Aorta (tissue), 5 donors: Measurements from ENCODE around the gene ZNF296. TPM values are rescaled to one million over a fixed set of nuclear protein-coding genes. Genes with fewer than 3 reads are reported as not detected.

ENCODE experiments used
- ATAC-seq: fragments of 200-7000 bp; cut with Tn5 transposase; one replicate; pipeline ENCODE4 v1.9.1; 2022; ENCODE audit warnings: moderate library complexity; ENCODE audit not compliant: low FRiP score
- DNase-seq, 2 donors: peaks; one replicate each; pipeline ENCODE4 v3.0.0-alpha.2; 2020
- H3K27ac ChIP-seq, 2 donors: one replicate each; pipeline ENCODE4 v1.5.1; 2013; ENCODE audit warnings: low read length in 2 of 2, mild to moderate bottlenecking in 2 of 2, moderate library complexity in 2 of 2, control low read depth in 1 of 2, inconsistent platforms in 1 of 2, low read depth in 1 of 2
- H3K27me3 ChIP-seq, 2 donors: one replicate each; pipeline ENCODE4 v1.6.1; 2013; ENCODE audit warnings: control low read depth in 1 of 2, low read length in 1 of 2, mild to moderate bottlenecking in 1 of 2, moderate library complexity in 1 of 2; ENCODE audit not compliant: insufficient read depth in 2 of 2, control insufficient read depth in 1 of 2
- H3K36me3 ChIP-seq, 2 donors: one replicate each; pipeline ENCODE4 v1.6.1; 2013; ENCODE audit warnings: control low read depth in 1 of 2, low read length in 1 of 2, mild to moderate bottlenecking in 1 of 2; ENCODE audit not compliant: insufficient read depth in 2 of 2, control insufficient read depth in 1 of 2
- H3K4me1 ChIP-seq, 2 donors: one replicate each; pipeline ENCODE4 v1.6.1; 2013; ENCODE audit warnings: low read length in 2 of 2, control low read depth in 1 of 2, mild to moderate bottlenecking in 1 of 2, moderate library complexity in 1 of 2; ENCODE audit not compliant: insufficient read depth in 2 of 2, control insufficient read depth in 1 of 2
- H3K4me3 ChIP-seq, 2 donors: one replicate each; pipeline ENCODE4 v1.5.1; 2013; ENCODE audit warnings: low read length in 2 of 2, control low read depth in 1 of 2, mild to moderate bottlenecking in 1 of 2
- H3K9me3 ChIP-seq: one replicate; pipeline ENCODE4 v1.6.1; 2013; ENCODE audit warnings: mild to moderate bottlenecking, low read length; ENCODE audit not compliant: control insufficient read depth
- WGBS, 2 donors: extraction: QIAGEN DNeasy Blood & Tissue Kit; methylation state at CpG; one replicate each; pipeline ENCODE4 v1.1.7; 2013; 5-methylcytosine and 5-hydroxymethylcytosine counted together
- intact Hi-C, 2 donors: fragments of 100-400 bp; cut with DNase I; formaldehyde crosslinking; loops; one replicate each; pipeline versions ENCODE4 v1.14.2 to v1.15.0; 2022
- polyA plus RNA-seq, 2 donors: library from polyadenylated mRNA; stranded (reverse); fragments of 200-250 nt; gene quantifications; one replicate each; pipeline ENCODE4 v1.2.3, GENCODE V29; 2013
- total RNA-seq, 2 donors: library from RNA; stranded (reverse); fragmentation: NEBNext Ultra II Directional; extraction: Animal tissue kit (Norgen Biotek cat#: 25700); gene quantifications; one replicate each; pipeline ENCODE4 v1.2.1, GENCODE V29; 2021
- donor health status: healthy with polysubstance abuse.
- donor health status: Bipolar disorder and iron deficiency.
- donor health status: DM: no; HTN: no; CAD: no.
- donor health status: DM: no; HTN: no; CAD: no.
- donor health status: DM: yes; HTN: yes; CAD: no.

ZNF296 gene
- total and polyA plus RNA-seq, 4 donors = 0.19 to 1.1 (median 0.41) TPM

- no peaks in the 10 kb centered on the region for H3K27me3 ChIP-seq
- 0% methylated on average over 58 to 61 of the region's 61 CpGs for WGBS, 2 donors
- peak within 1 kb of the TSS; percentile 36 to 88 for H3K4me3 ChIP-seq
- intact Hi-C loops = loop anchor here in 1 of 2 donors (5.0 kb wide), 1 partner anchor 42 kb away; the partner anchor contains the start of gene CLASRP
- H3K4me1 ChIP-seq = no peaks in the 10 kb centered on the region
- no peak within 1 kb of the TSS for H3K27ac ChIP-seq
- no peaks in the 10 kb centered on the region for H3K36me3 ChIP-seq
- H3K9me3 ChIP-seq = no peaks in the 10 kb centered on the region
- peak; percentile 76 to 91 for DNase-seq
- ATAC-seq = peak; percentile 92
Measured at GRCh38 chr19:45079063-45079910, 3.0 kb upstream of the ZNF296 start, which contains the start of gene GEMIN7. Gene GEMIN7, plus strand, starts transcription at chr19:45079260. Its CDS starts 10,855 bp downstream, at chr19:45090115.

- Histone ChIP-seq H3K36me3 (no peaks in the 10 kb centered on the region), H3K4me3 (peak overlapping the region in 1 of 2 donors; percentile 36), H3K27ac (no peak overlapping the region), H3K9me3 (no peaks in the 10 kb centered on the region), H3K27me3 (no peaks in the 10 kb centered on the region), H3K4me1 (no peaks in the 10 kb centered on the region)
- intact Hi-C loops = loop anchor here in 1 of 2 donors (5.0 kb wide), 1 partner anchor 41 kb away; the partner anchor contains the start of gene CLASRP
- 54% methylated on average over 10 of the region's 10 CpGs for WGBS, 2 donors
- DNase-seq = no peak
- ATAC-seq = no peak
Measured at GRCh38 chr19:45078390-45079062, 2.2 kb upstream of the ZNF296 start.

GRCh38 chr19:45076851-45077730 lies 813 bp upstream of the ZNF296 start:
- Histone ChIP-seq H3K36me3 (no peaks in the 10 kb centered on the region), H3K27ac (no peak overlapping the region), H3K9me3 (no peaks in the 10 kb centered on the region), H3K27me3 (no peaks in the 10 kb centered on the region), H3K4me3 (no peak overlapping the region), H3K4me1 (no peaks in the 10 kb centered on the region)
- WGBS, 2 donors = 78% methylated on average over 15 of the region's 15 CpGs
- ATAC-seq (no peak), DNase-seq (no peak)
- intact Hi-C loops = loop anchor here in 1 of 2 donors (5.0 kb wide), 1 partner anchor 40 kb away; the partner anchor contains the start of gene CLASRP

GRCh38 chr19:45075301-45076028 lies 813 bp downstream of the ZNF296 start:
- H3K27me3 ChIP-seq = no peaks in the 10 kb centered on the region
- H3K27ac ChIP-seq = no peak overlapping the region
- WGBS, 2 donors = 24% methylated on average over 20 to 26 of the region's 26 CpGs
- no peaks in the 10 kb centered on the region for H3K9me3 ChIP-seq
- H3K4me3 ChIP-seq = no peak overlapping the region
- H3K36me3 ChIP-seq = peaks cover 0 to under 1% of the 10 kb centered on the region in 2 donors
- intact Hi-C loops = loop anchor here in 1 of 2 donors (5.0 kb wide), 1 partner anchor 38 kb away; the partner anchor contains the start of gene CLASRP
- ATAC-seq = peak; percentile 53
- DNase-seq = peak; percentile 85 to 89
- H3K4me1 ChIP-seq = no peaks in the 10 kb centered on the region

GRCh38 chr19:45074744-45075300 lies 1.5 kb downstream of the ZNF296 start:
- Histone ChIP-seq H3K36me3 (peaks cover under 1 to 2% of the 10 kb centered on the region in 2 donors), H3K27ac (no peak overlapping the region), H3K27me3 (no peaks in the 10 kb centered on the region), H3K4me1 (no peaks in the 10 kb centered on the region), H3K9me3 (no peaks in the 10 kb centered on the region), H3K4me3 (no peak overlapping the region)
- intact Hi-C loops = loop anchor here in 1 of 2 donors (5.0 kb wide), 1 partner anchor 38 kb away; the partner anchor contains the start of gene CLASRP
- DNase-seq (no peak), ATAC-seq (no peak)
- 72 to 79% methylated on average over 11 of the region's 11 CpGs for WGBS, 2 donors

- intact Hi-C loops = no loop called here
- H3K27me3 ChIP-seq = no peaks in the 10 kb centered on the region
- no peak overlapping the region for H3K4me3 ChIP-seq
- H3K27ac ChIP-seq = no peak overlapping the region
- H3K4me1 ChIP-seq = no peaks in the 10 kb centered on the region
- peaks cover 2 to 9% of the 10 kb centered on the region in 2 donors for H3K36me3 ChIP-seq
- no peaks in the 10 kb centered on the region for H3K9me3 ChIP-seq
- WGBS, 2 donors = 79 to 85% methylated on average over 34 of the region's 34 CpGs
- ATAC-seq = no peak
- DNase-seq = no peak
Measured at GRCh38 chr19:45071969-45072790, 4.1 kb downstream of the ZNF296 start.

- H3K36me3 ChIP-seq = peaks cover 3 to 9% of the 10 kb centered on the region in 2 donors
- H3K9me3 ChIP-seq = no peaks in the 10 kb centered on the region
- no peaks in the 10 kb centered on the region for H3K27me3 ChIP-seq
- H3K4me3 ChIP-seq = no peak overlapping the region
- ATAC-seq (no peak), DNase-seq (no peak)
- intact Hi-C loops = no loop called here
- no peak overlapping the region for H3K27ac ChIP-seq
- no peaks in the 10 kb centered on the region for H3K4me1 ChIP-seq
- WGBS, 2 donors = 94 to 96% methylated on average over 25 of the region's 25 CpGs
Measured at GRCh38 chr19:45071545-45071938, 4.7 kb downstream of the ZNF296 start.
